ENCODE measurements around the gene PNMA8C. TPM values are rescaled to one million over a fixed set of nuclear protein-coding genes. Genes with fewer than 3 reads are reported as not detected.
"Not testable (repeated sequence)": the region's sequence is repeated elsewhere in the genome, so short reads cannot be mapped to it uniquely, and the experiment has no call there.

The PNMA8C gene
- total RNA-seq, 4 donors from 2014 or later = not detected

DNA sequence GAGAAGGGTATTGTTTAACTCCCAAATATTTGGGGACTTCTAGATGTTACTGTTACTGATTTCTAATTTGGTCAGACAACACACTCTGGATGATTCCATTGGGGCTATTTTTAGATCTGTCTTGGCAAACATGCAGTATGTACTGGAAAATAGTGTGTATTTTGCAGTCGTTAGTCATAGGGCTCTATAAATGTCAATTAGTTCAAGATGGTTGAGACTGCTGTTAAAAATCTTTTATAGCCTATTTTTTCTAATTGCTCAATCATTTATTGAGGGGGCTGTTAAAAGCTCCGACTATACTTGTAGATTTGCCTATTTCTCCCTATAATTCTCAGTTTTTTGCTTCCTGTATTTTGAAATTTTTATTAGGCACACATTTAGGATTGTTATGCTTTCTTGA lies 50.5 kb downstream of the PNMA8C start:
- Histone ChIP-seq H3K27ac (peak overlapping the region in 2 of 4 donors; percentile 25 to 52), H3K4me1 (peaks cover 12 to 58% (median 19%) of the 10 kb centered on the region in 3 donors), H3K9me3 (no peaks in the 10 kb centered on the region), H3K27me3 (no peaks in the 10 kb centered on the region), H3K36me3 (peaks cover 10 to 78% (median 18%) of the 10 kb centered on the region in 3 donors), H3K4me3 (no peak overlapping the region)
- intact Hi-C loops (cut with DNase I) = no loop called here
- TF ChIP-seq POLR2A (IDR thresholded peaks at IDR 0.05) = no peak
- TF ChIP-seq, protein P1, sequence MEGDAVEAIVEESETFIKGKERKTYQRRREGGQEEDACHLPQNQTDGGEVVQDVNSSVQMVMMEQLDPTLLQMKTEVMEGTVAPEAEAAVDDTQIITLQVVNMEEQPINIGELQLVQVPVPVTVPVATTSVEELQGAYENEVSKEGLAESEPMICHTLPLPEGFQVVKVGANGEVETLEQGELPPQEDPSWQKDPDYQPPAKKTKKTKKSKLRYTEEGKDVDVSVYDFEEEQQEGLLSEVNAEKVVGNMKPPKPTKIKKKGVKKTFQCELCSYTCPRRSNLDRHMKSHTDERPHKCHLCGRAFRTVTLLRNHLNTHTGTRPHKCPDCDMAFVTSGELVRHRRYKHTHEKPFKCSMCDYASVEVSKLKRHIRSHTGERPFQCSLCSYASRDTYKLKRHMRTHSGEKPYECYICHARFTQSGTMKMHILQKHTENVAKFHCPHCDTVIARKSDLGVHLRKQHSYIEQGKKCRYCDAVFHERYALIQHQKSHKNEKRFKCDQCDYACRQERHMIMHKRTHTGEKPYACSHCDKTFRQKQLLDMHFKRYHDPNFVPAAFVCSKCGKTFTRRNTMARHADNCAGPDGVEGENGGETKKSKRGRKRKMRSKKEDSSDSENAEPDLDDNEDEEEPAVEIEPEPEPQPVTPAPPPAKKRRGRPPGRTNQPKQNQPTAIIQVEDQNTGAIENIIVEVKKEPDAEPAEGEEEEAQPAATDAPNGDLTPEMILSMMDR (IDR thresholded peaks at IDR 0.05) = no peak
- 36 to 43% methylated on average over 2 of the region's 2 CpGs for WGBS, 2 donors
- no peak for DNase-seq

DNA sequence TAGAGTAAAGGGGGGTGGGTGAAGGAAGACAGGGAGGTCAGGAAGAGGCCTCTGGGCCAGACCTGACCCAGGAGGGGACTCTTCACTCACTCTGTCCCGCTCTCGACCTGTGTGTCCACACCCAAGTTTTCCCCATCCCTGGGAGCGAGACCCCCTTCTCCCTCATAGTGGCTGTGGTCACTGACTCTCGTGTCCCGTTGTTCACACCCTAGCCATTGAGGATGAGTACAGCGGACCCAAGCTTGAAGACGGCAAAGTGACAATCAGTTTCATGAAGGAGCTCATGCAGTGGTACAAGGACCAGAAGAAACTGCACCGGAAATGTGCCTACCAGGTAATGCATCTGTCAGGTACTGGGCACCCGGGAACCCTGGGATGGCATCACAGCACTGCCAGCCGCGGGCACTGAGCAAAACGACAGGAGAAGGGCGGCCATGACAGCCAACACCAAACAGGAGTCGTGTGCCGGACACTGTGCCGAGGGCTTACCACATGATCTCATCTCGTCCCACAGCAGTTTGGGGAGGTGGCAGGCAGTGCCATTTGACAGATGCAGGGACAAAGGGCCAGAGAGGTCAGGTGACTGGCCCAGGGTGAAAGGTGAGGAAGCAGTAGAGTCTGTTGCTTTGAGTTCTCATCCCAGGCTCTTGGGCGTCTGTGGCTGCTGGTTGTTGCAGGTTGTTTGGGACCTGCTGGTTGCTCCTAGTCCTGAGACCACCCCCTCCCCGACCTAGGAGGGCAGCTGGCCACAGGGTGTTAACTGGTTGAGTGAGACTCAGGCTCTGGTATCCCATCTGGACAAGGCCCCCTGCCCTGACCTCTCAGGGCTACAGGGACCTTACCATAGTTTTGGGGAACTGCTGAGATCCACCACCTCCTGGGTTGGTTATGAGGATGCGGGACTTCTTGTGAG lies 52.2 kb downstream of the PNMA8C start:
- Histone ChIP-seq H3K4me1 (peaks cover 30 to 68% (median 36%) of the 10 kb centered on the region in 3 donors), H3K27me3 (no peaks in the 10 kb centered on the region), H3K36me3 (peaks cover 10 to 60% (median 13%) of the 10 kb centered on the region in 3 donors), H3K9me3 (no peaks in the 10 kb centered on the region), H3K27ac (no peak overlapping the region), H3K4me3 (no peak overlapping the region)
- TF ChIP-seq, protein P1 (IDR thresholded peaks at IDR 0.05) = no peak
- no peak for TF ChIP-seq POLR2A (IDR thresholded peaks at IDR 0.05)
- no peak for DNase-seq
- intact Hi-C loops (cut with DNase I) = no loop called here
- 87 to 89% methylated on average over 10 to 17 of the region's 20 CpGs for WGBS, 2 donors

DNA sequence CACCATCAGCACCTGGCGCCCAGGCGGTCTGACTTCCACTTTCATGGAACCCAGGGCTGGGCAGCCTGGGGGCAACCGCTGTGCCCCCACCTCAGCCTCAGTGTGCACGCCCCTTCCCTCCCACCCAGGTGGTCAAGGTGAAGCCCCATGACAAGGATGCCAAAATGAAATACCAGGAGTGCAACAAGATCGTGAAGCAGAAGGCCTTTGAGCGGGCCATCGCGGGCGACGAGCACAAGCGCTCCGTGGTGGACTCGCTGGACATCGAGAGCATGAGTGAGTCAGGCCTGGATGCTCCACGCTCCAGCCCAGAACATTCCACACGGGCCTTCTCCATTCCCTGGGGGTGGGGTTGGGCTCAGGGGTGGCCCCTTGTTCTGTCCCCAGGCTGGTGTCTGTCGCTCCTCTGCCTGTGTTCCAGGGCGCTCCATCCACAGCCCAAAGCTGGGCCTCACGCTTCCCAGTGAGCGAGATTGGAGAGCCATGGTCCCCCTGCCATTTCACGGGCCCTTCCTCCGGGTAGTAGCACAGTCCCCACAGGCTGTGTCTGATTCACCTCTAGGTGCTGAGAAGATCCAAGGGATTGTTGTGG lies 53.2 kb downstream of the PNMA8C start:
- Histone ChIP-seq H3K36me3 (peaks cover 10 to 51% (median 13%) of the 10 kb centered on the region in 3 donors), H3K4me1 (peaks cover 38 to 76% (median 41%) of the 10 kb centered on the region in 3 donors)
- DNase-seq; intact Hi-C loops (cut with DNase I); H3K27me3 ChIP-seq; H3K9me3 ChIP-seq; H3K27ac ChIP-seq; H3K4me3 ChIP-seq: not testable (repeated sequence)
- 66 to 96% methylated on average over 3 to 8 of the region's 22 CpGs for WGBS, 2 donors

Other genes starting within 250 kb of the PNMA8C start
- gene IGFL1, start 199.2 kb downstream of the PNMA8C start, total RNA-seq = 10 to 100 TPM in 3 of 4 donors, 1 to 10 TPM in 1; 2.9 to 46.0 (median 22.0) TPM
- 10 to 100 TPM in 1 of 4 donors, 1 to 10 TPM in 3; 3.8 to 52.8 (median 6.2) TPM for gene HIF3A, start 131.9 kb downstream of the PNMA8C start, total RNA-seq
- gene PPP5C, start 81.8 kb downstream of the PNMA8C start, total RNA-seq = 10 to 100 TPM; 33.8 to 51.3 (median 43.2) TPM
- 1 to 10 TPM in 1 of 4 donors, under 1 TPM in 3; 0.53 to 1.7 (median 0.62) TPM for gene CCDC8, start 15.4 kb downstream of the PNMA8C start, total RNA-seq
- gene PNMA8A, start 42.6 kb upstream of the PNMA8C start, total RNA-seq = under 1 TPM in 1 of 4 donors, not detected in 3; 0.38 TPM
- 1 to 10 TPM in 1 of 4 donors, under 1 TPM in 3; 0.13 to 1.1 (median 0.79) TPM for gene PNMA8B, start 66.9 kb upstream of the PNMA8C start, total RNA-seq
- gene CALM3, start 172.4 kb upstream of the PNMA8C start, total RNA-seq = 100 to 1,000 TPM in 1 of 4 donors, 10 to 100 TPM in 3; 61.9 to 147 (median 84.6) TPM
- gene PTGIR, start 196.2 kb upstream of the PNMA8C start, total RNA-seq = 1 to 10 TPM in 2 of 4 donors, under 1 TPM in 1, not detected in 1; 0.57 to 3.0 (median 1.1) TPM
- not detected for gene GNG8, start 207.3 kb upstream of the PNMA8C start, total RNA-seq
- gene DACT3, start 232.2 kb upstream of the PNMA8C start, total RNA-seq = 1 to 10 TPM in 2 of 4 donors, under 1 TPM in 2; 0.22 to 5.7 (median 1.8) TPM